ENCODE results near the gene MLXIPL.
"Not testable (repeated sequence)": the region's sequence is repeated elsewhere in the genome, so short reads cannot be mapped to it uniquely, and the experiment has no call there.

Gene MLXIPL

GRCh38 chr7:73615886-73616285 lies 8.4 kb downstream of the MLXIPL start:
- in situ Hi-C loops (cut with MboI; ENCODE audit: low sequenced_read_pairs), result no loop called here

GRCh38 chr7:73614937-73615336 lies 9.4 kb downstream of the MLXIPL start:
- in situ Hi-C loops (cut with MboI; ENCODE audit: low sequenced_read_pairs), result not testable (repeated sequence)

DNA sequence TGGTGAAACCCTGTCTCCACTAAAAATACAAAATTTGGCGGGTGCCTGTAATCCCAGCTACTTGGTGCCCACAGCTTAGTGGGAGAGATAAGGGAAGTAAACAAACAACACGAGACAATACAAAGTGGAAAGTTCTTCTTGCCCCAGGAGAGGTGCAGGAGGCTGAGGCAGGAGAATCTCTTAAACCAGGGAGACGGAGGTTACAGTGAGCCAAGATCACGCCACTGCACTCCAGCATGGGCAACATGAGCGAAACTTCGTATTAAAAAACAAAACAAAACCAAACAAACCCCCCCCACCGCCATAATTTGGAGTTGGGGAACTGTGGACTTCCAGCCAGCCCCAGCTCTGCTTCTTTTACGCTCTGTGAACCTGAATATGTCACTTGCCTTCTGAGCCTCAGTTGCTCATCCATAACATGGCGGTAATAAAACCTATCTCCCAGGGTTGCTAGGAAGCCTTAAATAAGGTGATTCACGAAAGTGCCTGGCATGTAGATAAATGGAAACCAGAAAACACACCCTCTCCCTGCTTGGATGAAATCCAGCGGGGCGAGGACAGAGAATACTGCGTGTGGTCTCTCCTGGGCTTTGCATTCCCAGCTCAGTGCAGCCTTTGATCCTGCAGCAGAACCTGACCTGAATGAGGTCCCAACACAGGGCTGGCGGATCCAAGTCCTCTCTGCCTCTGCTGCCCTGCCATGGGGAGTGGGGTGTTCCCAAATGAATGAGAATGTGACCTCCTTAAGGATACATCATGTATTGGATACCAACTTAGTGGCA lies 10.2 kb downstream of the MLXIPL start:
- in situ Hi-C loops (cut with MboI; ENCODE audit: low sequenced_read_pairs), result no loop called here

- in situ Hi-C loops (cut with MboI; ENCODE audit: low sequenced_read_pairs), result no loop called here
Measured at GRCh38 chr7:73612598-73613269, 11.6 kb downstream of the MLXIPL start.

GRCh38 chr7:73611017-73611555 lies 13.2 kb downstream of the MLXIPL start:
- in situ Hi-C loops (cut with MboI; ENCODE audit: low sequenced_read_pairs), result no loop called here

DNA sequence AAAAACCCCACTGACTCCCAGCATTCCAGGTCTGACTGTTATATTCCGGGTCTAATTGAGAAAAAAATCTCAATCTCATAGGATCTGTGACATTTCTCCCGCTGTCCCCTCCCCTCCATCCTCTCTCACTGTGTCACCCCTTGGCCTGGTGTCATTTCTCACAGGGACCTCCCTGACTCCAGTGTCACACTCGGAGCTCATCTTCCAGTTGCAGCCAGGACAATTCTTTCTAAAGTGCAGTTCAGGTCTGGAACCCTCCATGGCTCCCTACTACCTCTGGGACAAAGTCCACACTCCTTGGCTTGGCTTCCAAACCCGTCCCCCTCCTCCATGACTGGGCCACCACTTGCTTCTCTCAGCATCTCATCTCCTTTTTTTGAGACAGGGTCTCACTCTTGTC lies 14.2 kb downstream of the MLXIPL start:
- in situ Hi-C loops (cut with MboI; ENCODE audit: low sequenced_read_pairs), result no loop called here

- in situ Hi-C loops (cut with MboI; ENCODE audit: low sequenced_read_pairs), result loop anchor here (5.0 kb wide), 1 partner anchor 125 kb away; no protein-coding TSS in a partner anchor
Measured at GRCh38 chr7:73607692-73607983, 16.7 kb downstream of the MLXIPL start.

GRCh38 chr7:73606801-73607691 lies 17.3 kb downstream of the MLXIPL start:
- in situ Hi-C loops (cut with MboI; ENCODE audit: low sequenced_read_pairs), result loop anchor here (5.0 kb wide), 1 partner anchor 125 kb away; no protein-coding TSS in a partner anchor

DNA sequence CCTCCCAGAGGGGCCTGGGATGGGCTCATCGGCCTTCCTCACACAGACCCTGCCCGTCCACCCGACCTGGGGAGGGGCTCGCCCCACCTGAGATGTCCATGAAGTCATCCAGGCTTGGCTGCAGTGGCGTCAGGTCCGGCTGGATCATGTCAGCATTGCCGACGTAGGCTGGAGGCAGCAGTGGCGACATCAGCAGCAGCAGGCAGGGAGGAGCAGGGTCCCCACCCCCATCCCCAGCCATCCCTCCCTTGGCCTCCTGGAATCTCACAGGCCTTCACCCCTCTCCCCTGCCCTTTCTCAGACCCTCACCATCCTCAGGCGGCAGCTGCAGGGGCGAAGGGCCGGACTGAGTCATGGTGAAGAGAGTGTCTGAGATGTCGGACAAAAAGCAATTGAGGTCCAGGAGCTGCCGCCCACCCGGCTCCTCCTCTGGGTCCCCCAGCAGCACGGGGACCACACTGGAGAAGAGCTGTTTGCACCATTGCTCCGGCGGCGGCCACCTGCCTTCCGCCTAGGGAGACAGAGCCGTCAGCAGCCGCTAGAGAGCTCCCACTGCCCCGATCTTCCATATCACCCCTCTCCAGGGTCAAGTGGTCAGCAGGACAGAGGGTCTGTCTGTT lies 18.6 kb downstream of the MLXIPL start:
- in situ Hi-C loops (cut with MboI; ENCODE audit: low sequenced_read_pairs), result loop anchor here (5.0 kb wide), 1 partner anchor 127 kb away; no protein-coding TSS in a partner anchor

DNA sequence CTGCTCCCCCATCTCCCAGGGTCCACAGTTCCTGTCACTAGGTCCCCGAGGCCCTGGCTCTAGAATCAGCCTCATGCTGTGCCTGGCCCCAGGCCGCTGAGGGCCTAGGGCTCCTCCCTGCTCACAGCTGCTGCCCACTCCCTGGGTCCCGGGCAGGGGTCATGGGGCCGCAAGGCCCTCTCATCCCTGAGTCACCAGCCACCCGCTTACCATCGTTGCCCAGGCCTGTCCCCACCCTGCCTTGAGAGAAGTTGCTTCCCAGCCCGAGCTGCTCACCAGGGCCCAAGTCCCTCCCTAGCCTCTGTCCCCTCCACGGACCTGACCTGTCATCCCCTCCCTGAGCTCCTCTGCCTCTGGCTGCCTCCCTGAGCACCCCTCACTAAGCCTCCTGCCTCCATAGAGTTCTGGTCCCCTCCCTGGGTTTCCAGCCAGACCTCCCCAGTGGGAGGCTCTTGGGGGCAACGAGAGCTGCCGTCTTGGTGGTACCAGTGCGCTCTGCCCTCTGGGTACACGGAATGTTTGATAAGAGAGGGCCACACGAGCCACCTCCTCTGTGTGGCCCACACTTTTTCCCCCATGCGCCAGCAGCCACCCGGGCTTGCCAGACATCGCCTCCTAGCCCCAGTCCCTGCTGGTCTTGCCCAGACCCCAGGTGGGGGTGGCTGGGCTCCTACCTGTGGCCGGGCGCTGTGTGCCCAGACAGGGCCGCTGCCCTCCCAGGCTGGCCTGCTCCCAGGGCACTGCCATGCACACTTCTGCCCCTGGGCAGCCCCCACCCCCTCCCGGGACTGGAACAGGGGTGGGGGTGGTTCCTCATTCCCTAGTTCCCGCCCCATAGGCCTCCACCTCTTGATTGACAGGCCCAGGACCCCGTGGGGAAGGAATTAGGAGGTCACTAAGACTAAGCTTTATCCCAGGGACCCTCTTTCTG lies 21.3 kb downstream of the MLXIPL start:
- in situ Hi-C loops (cut with MboI; ENCODE audit: low sequenced_read_pairs), result no loop called here

DNA sequence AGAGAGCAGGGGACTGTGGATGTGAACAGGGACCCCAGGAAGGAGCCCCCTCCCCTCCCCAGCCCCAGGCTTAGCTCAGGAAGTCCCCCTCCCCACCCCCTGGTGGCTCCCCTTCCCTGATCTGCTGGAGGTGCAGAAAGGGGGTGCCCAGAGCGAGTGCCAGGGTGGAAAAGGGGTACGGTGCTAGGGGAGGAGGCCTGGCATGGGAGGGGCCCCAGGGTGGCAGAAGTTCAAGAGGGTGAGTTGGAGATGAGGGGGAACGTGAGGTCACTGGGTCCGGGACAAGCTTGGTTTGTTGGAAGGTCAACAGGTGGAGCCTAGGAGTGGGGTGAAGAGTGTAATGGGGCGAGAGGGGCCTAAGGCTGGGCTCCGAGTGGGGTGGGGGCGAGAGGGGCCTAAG lies 24.4 kb downstream of the MLXIPL start:
- in situ Hi-C loops (cut with MboI; ENCODE audit: low sequenced_read_pairs), result no loop called here

DNA sequence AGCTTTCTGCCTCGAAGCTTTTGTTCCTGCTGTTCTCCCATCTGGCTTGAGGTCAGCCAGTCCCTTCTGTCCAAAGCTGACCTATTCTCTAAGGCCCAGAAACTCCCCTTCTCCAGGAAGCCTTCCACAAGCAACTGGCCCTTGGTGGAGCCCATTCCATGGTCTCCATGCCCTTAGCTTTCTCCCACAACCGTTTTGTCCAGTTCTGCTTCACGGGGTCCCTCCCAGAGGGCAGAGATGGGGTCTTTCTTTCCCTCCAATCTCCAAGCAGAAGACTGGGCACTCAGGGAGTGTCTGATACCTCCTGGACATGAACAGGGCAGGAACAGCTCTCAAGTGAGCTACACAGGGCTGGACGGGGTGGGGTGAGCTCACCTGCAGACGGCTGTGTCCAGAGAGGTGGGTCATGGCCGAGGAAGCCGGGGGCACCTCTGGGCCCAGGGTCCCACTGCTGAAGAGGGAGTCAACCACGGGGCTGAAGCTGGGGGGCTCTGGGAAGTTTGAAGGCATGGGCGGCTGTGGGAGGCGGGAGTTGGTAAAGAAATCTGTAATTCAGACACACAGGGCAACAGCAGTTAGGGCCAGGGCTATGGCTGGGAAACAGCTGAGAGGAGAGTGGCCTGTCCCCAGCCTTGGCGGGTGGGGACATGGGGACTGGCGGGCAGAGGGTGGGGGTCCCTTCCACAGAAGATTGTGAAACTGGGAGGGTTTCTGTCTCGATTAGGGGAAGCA lies 25.0 kb downstream of the MLXIPL start:
- in situ Hi-C loops (cut with MboI; ENCODE audit: low sequenced_read_pairs), result no loop called here

- in situ Hi-C loops (cut with MboI; ENCODE audit: low sequenced_read_pairs), result no loop called here
Measured at GRCh38 chr7:73597978-73598782, 26.1 kb downstream of the MLXIPL start.

- in situ Hi-C loops (cut with MboI; ENCODE audit: low sequenced_read_pairs), result no loop called here
Measured at GRCh38 chr7:73596191-73597065, 27.9 kb downstream of the MLXIPL start.

DNA sequence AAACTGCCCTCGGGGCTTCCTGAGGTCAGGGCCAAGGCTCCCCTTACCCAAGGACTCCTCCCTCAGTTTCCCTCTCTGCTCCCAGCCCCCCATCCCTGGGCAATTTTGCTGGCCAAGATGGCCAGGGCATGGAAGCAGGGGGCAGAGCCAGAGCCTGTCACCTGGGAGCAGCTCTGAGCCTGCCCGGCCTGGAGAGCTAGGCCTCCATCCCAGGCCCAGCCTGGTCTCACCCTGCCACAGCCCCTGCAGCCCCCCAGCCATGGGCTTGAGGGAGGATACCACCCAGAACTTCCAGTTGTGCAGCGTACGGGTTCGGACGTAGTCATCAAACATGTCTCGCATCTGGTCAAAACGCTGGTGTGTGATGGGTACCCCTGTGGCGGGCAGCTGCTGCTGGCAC lies 29.0 kb downstream of the MLXIPL start:
- in situ Hi-C loops (cut with MboI; ENCODE audit: low sequenced_read_pairs), result no loop called here

GRCh38 chr7:73593207-73594045 lies 30.9 kb downstream of the MLXIPL start:
- in situ Hi-C loops (cut with MboI; ENCODE audit: low sequenced_read_pairs), result no loop called here
